NCI-H2107 treated with DMSO at 0.1 percent for 48 hours (cell line): ENCODE measurements around the gene SLC25A15.
"Not testable (repeated sequence)": the region's sequence is repeated elsewhere in the genome, so short reads cannot be mapped to it uniquely, and the experiment has no call there.

Source experiments
- DNase-seq: peaks from one replicate; lab custom pipeline; 2025; ENCODE audit not compliant: unreplicated experiment; lab: John Stamatoyannopoulos, UW

The SLC25A15 gene

DNA sequence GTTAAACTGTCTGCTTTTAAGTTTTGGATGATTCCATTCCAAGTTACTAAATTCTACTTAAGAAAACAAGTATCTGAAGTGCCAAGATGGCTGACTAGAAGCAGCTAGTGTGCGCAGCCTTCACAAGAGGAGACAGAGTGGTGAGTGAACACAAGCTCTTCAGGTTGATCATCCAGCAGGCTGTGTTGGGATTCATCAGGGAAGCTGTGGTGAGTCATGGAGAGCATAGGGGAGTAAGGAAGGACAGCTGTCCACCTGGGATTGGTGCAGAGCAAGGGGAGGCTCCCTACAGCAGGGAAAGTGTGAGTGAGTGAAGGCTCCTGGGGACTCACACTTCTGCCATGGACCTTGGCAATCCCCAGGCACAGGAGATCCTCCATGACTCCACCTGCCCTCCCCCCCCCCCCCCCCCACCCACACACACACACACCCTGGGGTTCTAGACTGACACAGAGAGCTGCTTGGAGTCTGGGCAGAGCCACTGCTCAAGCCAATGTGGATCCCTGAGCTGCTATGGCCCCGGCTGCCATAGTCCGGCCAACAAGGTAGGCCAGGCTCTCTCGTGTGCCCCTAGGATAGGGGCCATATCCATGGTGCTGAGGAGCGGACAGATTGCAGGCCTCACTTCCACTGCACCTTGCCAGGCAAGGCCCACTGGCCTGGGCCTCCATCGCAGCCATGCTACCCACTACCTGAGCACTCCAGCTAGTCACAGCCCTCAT is 23.5 kb downstream of the SLC25A15 start:
- DNase-seq = no peak

DNA sequence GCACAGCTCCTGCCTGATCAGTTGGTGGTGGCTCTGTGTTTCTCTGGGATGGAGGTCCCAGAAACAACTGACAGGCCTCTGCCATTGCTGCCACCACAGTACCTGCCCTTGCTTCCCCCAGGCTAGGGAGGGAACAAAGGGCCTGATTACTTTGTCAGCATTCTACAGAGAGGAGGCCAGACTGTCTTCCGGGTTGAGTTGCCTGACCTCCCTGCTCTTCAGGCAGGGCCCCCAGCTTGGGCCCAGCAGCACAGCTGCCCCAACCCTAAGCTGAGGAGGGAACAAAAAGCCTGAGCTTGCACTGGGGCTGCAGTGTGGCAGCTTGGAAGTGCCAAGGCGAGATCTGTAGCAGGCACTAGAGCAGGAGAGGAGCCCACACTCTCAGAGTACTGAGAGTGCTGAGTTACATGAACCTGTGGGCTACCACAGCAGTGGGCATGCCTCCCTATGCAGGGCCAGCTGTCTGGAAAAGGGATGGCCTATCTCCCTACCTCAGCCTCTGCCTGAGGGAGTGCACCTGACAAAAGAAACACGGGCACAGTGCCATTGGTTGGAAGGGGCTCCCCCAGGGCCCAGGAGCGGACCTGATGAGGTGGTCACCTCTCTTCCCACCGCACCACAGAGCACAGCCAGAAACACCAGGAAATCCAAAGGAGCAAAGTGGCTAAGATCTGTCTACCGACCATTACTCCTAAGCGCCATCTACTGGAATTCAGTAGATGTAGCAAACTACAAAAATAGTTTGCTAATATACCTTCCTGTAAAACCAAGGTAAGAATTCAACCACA is 24.4 kb downstream of the SLC25A15 start:
- peak; percentile 9 for DNase-seq

DNA sequence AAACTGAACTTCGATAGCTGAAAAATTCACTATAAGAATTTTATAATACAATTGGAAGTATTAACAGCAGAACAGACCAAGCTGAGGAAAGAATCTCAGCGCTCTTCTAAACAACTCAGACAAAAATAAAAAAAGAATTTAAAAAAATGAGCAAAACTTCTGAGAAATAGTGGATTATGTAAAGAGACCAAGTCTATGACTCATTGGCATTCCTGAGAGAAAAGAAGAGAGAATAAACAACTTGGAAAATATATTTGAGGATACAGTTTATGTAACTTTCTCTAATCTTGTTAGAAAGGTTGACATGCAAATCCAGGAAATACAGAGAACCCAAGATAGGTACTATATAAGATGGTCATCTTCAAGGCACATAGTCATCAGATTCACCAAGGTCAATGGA is 25.4 kb downstream of the SLC25A15 start:
- no peak for DNase-seq

DNA sequence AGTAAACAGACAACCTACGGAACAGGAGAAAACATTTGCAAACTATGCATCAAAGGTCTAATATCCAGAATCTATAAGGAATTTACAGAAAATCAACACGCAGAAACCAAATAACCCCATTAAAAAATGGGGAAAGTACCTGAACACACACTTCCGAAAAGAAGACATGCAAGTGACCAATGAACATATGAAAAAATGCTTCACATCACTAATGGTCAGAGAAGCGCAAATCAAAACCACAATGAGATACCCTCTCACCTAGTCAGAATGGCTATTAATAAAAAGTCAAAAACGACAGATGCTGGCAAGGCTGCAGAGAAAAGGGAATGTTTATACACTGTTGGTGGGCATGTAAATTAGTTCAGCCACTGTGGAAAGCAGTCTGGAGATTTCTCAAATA is 29.5 kb downstream of the SLC25A15 start:
- no peak for DNase-seq

DNA sequence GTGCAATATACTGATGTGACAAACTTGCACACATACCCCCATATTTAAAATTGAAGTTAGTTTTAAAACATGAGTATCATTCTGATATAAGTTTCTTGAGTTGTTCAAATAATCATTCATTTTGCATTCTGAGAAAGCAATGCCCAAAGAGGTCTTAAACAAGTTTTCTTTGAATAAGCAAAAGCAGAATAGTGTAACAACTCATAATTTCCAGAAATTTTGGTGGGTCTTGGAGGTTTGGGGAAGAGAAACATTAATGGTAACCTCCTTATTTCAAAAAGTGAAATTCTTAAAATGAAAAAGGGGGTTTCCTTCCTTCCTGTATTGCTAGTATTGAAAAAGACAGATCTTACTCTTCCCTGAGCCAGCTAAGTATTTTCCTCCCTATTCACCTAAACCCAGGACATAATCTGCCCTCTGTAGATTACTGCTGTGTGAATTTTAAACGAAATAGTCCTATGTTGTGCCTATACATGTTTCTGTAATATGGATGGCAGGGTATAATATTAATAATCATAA is 30.4 kb downstream of the SLC25A15 start:
- DNase-seq = no peak

DNA sequence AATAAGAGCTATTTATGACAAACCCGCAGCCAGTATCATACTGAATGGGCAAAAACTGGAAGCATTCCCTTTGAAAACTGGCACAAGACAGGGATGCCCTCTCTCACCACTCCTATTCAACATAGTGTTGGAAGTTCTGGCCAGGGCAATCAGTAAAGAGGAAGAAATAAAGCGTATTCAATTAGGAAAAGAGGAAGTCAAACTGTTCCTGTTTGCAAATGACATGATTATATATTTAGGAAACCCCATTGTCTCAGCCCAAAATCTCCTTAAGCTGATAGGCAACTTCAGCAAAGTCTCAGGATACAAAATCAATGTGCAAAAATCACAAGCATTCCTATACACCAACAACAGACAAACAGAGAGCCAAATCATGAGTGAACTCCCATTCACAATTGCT is 50.3 kb downstream of the SLC25A15 start:
- not testable (repeated sequence) for DNase-seq

DNA sequence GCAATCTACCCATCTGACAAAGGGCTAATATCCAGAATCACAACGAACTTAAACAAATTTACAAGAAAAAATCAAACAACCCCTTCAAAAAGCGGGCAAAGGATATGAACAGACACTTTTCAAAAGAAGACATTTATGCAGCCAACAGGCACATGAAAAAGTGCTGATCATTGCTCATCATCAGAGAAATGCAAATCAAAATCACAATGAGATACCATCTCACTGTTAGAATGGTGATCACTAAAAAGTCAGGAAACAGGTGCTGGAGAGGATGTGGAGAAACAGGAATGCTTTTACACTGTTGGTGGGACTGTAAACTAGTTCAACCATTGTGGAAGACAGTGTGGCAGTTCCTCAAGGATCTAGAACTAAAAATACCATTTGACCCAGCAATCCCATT is 51.5 kb downstream of the SLC25A15 start:
- not testable (repeated sequence) for DNase-seq
